Right kidney (tissue), 1 donor: Measurements from ENCODE around the gene R3HCC1L.

Experiments
- DNase-seq: peaks from one replicate; pipeline ENCODE4 v3.0.0-alpha.2; 2016

R3HCC1L gene

DNA sequence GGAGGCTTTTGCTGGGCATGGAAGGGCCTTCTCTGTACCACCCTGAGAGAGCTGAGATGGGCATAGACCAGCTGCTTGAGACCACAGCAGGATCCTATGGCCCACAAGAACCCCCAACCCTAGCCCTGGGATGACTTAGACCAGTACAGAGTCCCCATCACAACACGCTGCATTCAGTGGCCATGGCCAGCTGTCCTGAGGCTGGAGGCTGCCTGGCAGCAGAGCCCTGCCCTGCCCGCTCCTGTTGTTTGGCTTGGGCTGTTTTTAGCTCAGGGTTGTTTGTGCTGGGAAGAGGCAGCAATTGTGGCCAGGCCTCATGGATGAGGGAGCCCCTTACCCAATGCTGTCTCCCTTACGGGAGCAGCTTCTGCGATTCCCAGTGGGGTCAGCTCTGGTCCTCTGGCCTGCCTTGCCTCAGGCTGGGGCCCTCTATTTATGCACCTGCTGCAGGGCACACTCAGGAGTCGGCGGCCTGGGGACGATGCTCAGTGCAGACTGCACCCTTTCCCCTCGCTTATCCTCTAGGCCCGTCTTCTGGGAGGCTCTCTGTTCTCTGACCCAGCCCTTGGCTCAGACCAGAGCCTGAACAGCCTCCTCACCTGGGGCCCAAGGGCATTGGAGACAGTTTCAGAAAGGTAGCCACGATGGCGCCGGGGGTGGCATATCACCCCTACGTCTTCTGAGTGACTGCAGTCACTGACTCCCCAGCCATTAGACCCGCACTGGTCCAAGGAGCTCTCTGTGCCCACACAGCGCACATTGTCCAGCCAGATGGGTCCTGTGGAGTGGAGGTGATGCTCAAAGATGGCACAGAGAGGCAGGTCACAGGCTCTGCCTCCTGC lies 127.2 kb downstream of the R3HCC1L start:
- DNase-seq, result no peak

GRCh38 chr10:98262571-98262970 lies 128.1 kb downstream of the R3HCC1L start:
- no peak for DNase-seq

- DNase-seq, result no peak
Observed at GRCh38 chr10:98263088-98263487, 128.6 kb downstream of the R3HCC1L start.

DNA sequence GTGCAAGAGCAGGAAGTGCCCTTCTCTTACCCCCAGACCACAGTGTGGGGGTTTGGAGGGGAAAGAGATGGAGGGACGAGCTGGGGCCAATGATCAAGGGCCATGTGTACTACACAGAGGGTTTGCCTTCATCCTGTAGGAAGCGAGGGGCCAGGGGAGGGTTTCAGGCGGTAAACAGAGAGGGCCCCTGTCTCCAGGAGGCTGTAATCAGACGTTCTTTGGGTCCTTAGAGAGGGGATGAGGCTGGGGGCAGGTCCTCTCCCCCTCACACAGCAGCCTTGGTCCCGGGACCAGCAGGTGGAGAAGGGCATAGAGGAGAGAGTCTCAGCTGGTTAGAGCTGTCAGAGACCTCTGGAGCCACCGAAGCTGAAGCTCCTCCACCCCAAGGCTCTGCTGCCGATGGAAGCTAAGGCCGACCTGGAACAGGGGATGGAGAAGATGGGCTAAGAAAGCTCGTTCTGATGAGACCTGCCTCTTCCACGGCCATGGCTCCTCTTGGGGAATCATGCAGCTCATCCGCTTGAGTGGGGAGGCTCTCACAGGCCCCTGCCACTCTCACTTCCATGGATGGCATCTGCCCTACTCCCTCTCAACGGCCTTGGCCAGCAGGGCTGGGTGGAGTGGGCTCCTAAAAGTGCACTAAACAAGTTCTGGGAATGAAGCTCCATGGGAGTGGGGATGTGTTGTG lies 130.1 kb downstream of the R3HCC1L start:
- no peak for DNase-seq

DNA sequence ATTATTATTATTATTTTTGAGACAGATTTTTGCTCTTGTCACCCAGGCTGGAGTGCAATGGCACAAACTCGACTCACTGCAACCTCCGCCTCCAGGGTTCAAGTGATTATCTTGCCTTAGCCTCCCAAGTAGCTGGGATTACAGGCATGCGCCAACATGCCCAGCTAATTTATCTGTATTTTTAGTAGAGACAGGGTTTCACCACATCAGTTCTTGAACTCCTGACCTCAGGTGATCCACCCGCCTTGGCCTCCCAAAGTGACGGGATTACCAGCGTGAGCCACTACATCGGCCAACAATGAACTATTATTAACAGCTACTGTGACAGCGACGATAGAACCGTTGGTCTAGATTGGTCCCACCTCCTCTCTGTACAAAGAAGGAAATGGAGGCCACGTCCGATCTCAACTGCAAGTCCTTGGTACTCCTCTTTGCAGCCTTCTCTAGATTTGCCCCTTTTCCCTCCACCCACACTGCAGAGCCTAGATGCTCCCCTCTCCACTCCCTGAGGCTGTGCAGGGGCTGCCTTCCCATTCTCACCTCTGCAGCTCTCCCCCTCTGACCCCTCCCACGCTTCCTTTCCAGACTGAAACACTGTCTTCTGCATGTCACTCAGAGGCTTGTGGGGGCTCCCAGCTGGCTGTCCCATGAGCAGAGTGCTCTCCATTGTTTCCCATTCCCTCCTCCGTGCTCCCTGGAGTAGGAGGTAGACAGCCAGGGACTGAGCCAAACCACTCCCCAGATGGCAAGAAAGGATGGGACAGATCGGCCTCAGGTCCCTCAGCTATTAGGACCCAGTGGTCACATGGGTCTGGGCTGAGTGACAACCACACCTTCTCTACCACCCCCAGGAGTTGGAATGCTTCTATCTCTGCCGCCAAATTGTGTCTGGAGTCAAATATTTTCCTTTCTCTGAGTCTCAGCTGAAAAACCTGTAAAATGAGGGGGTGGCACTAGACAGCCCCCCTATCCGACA lies 131.2 kb downstream of the R3HCC1L start:
- DNase-seq, result no peak

GRCh38 chr10:98266647-98267046 lies 132.2 kb downstream of the R3HCC1L start:
- no peak for DNase-seq

GRCh38 chr10:98267069-98267893 lies 132.8 kb downstream of the R3HCC1L start:
- DNase-seq, result peak; percentile 47

- DNase-seq, result peak; percentile 69
Observed at GRCh38 chr10:98267894-98268693, 133.6 kb downstream of the R3HCC1L start, which contains the start of gene LOXL4. Gene LOXL4 (minus strand): TSS chr10:98268194. CDS start chr10:98263019, 5,175 bp downstream.

DNA sequence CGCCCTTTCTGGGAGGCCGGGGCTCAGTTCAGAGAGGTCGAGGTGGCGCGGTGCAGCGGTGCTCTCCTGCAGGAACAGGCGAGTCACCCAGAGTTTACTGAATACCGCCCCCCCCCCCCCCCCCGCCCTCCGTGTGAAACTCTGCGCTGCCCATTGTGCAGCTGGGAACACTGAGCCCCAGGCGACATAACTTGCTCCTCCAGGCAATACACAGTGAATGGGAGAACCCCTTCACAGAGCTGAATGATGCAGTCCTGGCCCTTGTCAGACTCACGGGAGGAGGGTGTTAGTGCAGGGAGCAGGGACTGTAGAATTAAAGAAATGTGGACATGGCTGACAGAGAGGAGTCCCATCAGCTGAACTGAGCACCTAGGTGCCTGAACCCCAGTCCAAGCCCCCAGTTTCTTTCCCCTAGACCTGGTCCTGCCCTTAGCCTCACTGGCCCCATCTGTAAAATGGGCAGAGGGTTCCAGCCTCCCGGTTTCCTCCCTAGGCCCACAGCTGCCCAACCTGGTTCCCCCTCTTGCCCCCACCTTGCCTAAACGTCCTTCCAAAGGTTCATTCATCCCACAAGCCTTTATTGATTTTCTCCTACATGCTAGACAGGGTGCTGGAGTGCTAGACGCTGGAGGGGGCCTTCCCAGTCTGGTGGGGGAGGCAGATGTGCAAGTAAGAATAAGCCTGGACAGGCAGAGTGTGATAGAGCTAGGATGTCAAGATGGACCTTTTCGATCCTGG lies 134.4 kb downstream of the R3HCC1L start:
- DNase-seq, result no peak

DNA sequence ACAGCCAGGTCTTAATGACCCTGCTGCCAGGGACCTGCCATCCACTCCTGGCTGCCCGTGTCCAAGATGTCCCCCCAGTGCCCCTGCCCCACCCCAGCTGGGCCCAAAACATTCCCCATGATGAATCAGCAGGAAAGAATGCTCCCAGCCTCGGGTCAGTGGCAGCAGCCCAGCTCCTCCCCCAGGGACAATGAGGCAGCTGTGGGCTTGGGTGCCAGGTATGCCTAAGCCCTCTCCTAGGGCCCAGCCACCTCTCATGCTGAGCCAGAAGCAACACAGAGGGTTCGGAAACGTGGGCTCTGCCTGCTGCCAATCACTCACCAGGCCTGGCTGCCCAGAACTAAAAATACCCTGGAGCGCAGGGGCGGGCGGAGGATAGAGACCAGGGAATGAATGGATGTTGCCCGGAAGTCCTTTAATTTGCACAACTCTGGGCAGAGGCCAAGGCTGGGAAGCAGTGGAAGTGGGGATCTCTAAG lies 135.0 kb downstream of the R3HCC1L start:
- DNase-seq, result no peak

DNA sequence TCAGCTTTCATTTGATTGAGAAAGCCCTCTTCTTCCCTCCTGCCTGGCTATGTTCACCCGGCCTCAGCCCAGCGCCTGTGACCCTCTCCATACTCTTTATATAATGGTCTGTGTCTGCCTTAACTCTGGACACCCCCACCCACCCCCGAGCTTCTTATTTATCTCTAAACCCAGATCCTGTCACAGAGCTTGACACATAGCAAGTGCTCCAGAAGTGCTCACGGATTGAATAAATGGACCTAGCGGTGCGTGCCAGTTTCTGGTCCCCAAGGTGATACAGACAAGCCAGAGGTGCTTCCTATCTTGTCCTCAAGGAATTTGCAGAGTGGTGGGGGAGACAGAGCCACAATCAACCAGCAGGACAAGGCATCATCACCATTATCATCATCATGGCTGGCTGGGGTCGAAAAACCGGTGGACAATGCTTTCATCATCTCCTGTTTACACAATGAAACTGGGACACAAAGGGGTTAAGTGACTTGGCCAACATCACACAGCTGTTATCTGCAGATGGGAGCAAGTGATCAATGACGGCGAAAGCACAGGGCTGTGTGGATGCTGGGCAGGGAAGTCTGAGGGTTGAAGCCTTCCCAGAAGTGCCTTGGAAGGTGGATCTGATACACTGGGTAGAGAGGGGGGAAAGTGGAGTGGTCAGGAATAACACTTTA lies 135.8 kb downstream of the R3HCC1L start:
- DNase-seq, result no peak

DNA sequence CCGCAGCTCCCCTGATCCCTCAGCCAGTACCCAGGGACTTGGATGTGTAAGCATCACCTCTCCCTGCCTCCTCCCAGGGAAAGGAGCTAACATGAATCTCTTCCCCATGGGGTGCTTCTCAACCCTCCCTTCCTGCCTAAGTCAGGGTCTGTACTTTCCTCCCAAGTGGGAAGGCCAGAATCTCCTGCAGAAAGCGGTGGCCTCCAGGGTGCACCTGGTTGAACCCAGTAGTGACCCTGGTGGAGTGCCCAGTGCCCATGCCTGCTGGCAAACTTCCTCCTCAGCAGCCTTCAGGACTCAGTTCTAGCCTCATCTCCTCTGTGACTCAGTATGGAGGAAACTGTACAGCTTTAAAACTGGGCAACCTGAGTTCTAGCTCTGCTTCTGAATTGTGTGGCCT lies 136.3 kb downstream of the R3HCC1L start:
- no peak for DNase-seq

DNA sequence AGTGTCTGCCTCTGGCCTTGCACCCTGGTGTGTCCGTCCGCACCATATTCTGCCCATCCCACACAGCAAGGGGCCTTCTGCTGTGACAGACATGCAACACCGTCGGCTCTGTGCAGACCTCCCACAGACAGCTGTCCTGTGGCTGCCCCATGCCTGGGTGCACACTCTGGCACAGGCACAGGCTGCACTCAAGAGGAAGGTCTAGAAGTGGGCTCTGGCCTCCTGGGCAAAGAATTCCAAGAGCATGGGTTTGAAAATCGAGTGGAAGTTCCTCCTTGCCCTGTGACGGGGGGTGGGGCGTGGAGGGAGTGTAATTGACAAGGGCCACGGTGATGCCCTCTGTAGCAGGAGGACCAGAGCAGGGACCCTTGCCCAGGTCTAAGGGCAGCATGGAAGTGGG lies 137.8 kb downstream of the R3HCC1L start:
- DNase-seq, result no peak

- no peak for DNase-seq
Observed at GRCh38 chr10:98272656-98273055, 138.2 kb downstream of the R3HCC1L start.

DNA sequence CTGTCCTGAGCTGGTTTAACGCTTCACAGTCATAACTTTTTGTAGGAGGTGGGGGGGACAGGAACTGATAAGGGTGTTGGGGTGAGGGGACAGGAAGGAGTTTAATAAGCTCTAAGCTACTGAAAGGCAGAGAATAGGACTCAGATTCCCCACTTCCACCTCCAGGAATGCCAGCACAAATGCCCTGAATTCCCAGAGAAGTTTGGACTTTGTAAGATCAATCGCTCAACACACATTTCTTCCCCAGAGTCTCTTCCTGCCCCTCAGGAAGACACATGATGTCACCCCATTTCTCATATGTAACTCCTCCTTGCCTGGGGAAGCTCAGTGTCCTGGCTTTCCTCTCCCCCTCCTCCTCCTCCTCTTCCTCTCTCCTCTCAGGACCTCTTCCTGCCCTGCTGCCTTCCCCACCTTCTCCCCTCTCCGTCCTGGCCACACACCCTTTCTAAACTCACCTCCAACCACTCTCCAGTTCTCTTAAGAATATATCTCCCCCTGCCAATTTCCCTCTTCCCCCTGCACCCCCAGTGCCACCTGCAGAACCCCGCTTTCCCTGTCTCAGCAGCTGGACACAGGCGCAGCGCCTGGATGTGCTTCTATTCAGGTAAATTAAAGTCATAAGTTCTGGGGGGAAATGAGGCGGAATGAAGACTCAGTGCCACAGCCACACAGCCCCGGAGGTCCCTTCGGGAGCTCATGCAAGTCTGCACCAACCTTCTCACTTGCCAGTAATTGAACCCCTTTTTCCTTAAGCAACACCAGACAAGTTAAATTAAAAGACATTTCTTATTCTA lies 138.8 kb downstream of the R3HCC1L start:
- no peak for DNase-seq

DNA sequence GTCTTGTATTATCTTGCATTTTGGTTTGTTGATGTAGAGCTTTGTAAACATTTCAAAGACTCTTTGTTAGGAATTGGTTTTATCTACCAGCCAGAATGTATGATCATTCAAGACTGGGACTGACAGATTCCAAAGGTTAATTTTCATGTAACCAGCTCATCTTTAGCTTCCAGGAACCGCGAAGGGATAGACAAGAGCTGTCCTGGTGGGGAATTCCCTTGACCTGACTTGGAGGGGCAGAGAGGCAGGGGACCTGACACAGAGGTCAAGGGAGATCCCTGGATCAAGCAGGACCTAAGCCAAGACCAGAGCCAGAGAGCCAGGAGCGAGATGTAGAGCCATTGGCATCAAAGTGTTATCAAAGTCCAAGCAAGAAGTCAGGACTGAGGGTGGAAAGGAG lies 140.1 kb downstream of the R3HCC1L start:
- no peak for DNase-seq

- DNase-seq, result no peak
Observed at GRCh38 chr10:98276311-98276710, 141.9 kb downstream of the R3HCC1L start.

DNA sequence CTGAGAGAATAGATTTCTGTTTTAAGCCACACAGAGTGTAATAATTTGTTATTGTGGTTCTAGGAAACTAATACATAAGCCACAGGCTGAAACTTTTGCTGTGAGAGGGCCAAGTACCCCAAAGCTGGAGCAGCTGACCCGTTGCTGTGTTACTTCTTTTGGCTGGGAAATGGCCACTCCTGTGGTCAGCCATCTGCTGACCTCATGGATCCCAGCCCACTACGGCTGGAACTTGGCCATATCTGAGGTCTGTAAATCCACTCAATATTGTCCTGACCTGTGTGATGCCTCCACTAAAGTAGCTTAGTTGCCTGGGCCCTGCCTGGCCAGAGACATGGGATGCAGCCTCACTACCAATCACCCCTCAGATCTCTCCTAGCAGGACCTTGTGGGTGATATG lies 151.0 kb downstream of the R3HCC1L start:
- no peak for DNase-seq
